HEK293 (cell line): ENCODE data around the gene FAM200C.

ENCODE experiments used
- CTCF ChIA-PET: fragments of 350-600 bp; formaldehyde crosslinking; extraction: SDS; loops from one replicate; lab custom pipeline; 2021; ENCODE audit warnings: antibody characterized with exemption; lab: Yijun Ruan, JAX
- POLR2A ChIA-PET: fragments of 300-600 bp; formaldehyde crosslinking; extraction: SDS; loops from one replicate; lab custom pipeline; 2020; ENCODE audit warnings: antibody characterized with exemption, inconsistent platforms; lab: Yijun Ruan, JAX
- H3K27ac ChIP-seq: fragments of 200-500 bp; sonication (Bioruptor generic); 2 replicates; pipeline ENCODE4 v1.5.1; 2014; ENCODE audit warnings: low read depth, low read length, control low read depth, inconsistent platforms; ENCODE audit errors: extremely low read depth
- H3K36me3 ChIP-seq, 2 experiments: fragments of 200-500 bp in 1 of 2; sonication (Bioruptor generic) in 1 of 2; 1 replicate in 1 of 2; 2 replicates in 1 of 2; pipeline ENCODE4 v1.5.1; 2014 to 2017; ENCODE audit warnings: inconsistent platforms in 2 of 2, low read length in 2 of 2; ENCODE audit not compliant: control insufficient read depth in 2 of 2, insufficient read depth in 1 of 2
- H3K4me1 ChIP-seq: fragments of 200-500 bp; sonication (Bioruptor generic); 2 replicates; pipeline ENCODE4 v1.5.1; 2014; ENCODE audit warnings: mild to moderate bottlenecking, low read length, inconsistent platforms; ENCODE audit not compliant: control insufficient read depth, insufficient read depth
- H3K4me3 ChIP-seq: 2 replicates; pipeline ENCODE4 v1.5.1; 2011; ENCODE audit warnings: low read depth, mild to moderate bottlenecking, control low read depth, low read length, moderate library complexity
- H3K9me3 ChIP-seq: fragments of 200-500 bp; sonication (Bioruptor generic); 2 replicates; pipeline ENCODE4 v1.5.1; 2014; ENCODE audit warnings: low read depth, low read length, inconsistent platforms; ENCODE audit not compliant: control insufficient read depth, insufficient read depth
- GFI1B ChIP-seq: fragments of 450-650 bp; formaldehyde crosslinking; IDR thresholded peaks from 2 replicates; pipeline ENCODE4 v1.5.1; 2016; ENCODE audit warnings: missing biosample characterization, missing genetic modification characterization
- KLF16 ChIP-seq: fragments of 450-650 bp; formaldehyde crosslinking; IDR thresholded peaks from 2 replicates; pipeline ENCODE4 v1.5.1; 2017; ENCODE audit warnings: missing biosample characterization, missing genetic modification characterization
- KLF9 ChIP-seq: fragments of 450-650 bp; formaldehyde crosslinking; IDR thresholded peaks from 2 replicates; pipeline ENCODE4 v1.5.1; 2016; ENCODE audit warnings: missing biosample characterization, missing genetic modification characterization, low read depth
- MZF1 ChIP-seq: fragments of 450-650 bp; formaldehyde crosslinking; IDR thresholded peaks from 2 replicates; pipeline ENCODE4 v1.5.1; 2017; ENCODE audit warnings: missing biosample characterization, missing genetic modification characterization, borderline replicate concordance
- PRDM1 ChIP-seq: fragments of 450-650 bp; formaldehyde crosslinking; IDR thresholded peaks from 2 replicates; pipeline ENCODE4; 2016; ENCODE audit warnings: missing biosample characterization, missing genetic modification characterization
- PRDM2 ChIP-seq: fragments of 450-650 bp; formaldehyde crosslinking; IDR thresholded peaks from 2 replicates; pipeline ENCODE4 v1.5.1; 2016; ENCODE audit warnings: missing biosample characterization, missing genetic modification characterization, borderline replicate concordance
- RBAK ChIP-seq: fragments of 450-650 bp; formaldehyde crosslinking; IDR thresholded peaks from 2 replicates; pipeline ENCODE4 v1.5.1; 2016; ENCODE audit warnings: missing biosample characterization, missing genetic modification characterization
- SP7 ChIP-seq: fragments of 450-650 bp; formaldehyde crosslinking; IDR thresholded peaks from 2 replicates; pipeline ENCODE4 v1.5.1; 2016; ENCODE audit warnings: missing biosample characterization, missing genetic modification characterization
- TCF7L2 ChIP-seq: IDR thresholded peaks from 2 replicates; pipeline ENCODE4 v1.6.1; 2011; ENCODE audit warnings: low read depth, mild to moderate bottlenecking, inconsistent platforms, low read length, moderate library complexity, borderline replicate concordance
- WT1 ChIP-seq: fragments of 450-650 bp; formaldehyde crosslinking; IDR thresholded peaks from 2 replicates; pipeline ENCODE4 v1.5.1; 2016; ENCODE audit warnings: missing biosample characterization, missing genetic modification characterization
- ZBTB49 ChIP-seq: fragments of 450-650 bp; formaldehyde crosslinking; IDR thresholded peaks from 2 replicates; pipeline ENCODE4 v1.5.1; 2016; ENCODE audit warnings: missing biosample characterization, missing genetic modification characterization, low read depth
- ZEB2 ChIP-seq: fragments of 450-650 bp; formaldehyde crosslinking; IDR thresholded peaks from 2 replicates; pipeline ENCODE4 v1.5.1; 2016; ENCODE audit warnings: missing biosample characterization, missing genetic modification characterization
- ZFP69B ChIP-seq: fragments of 450-650 bp; formaldehyde crosslinking; IDR thresholded peaks from 2 replicates; pipeline ENCODE4 v1.5.1; 2016; ENCODE audit warnings: missing biosample characterization, missing genetic modification characterization
- ZNF132 ChIP-seq: fragments of 450-650 bp; formaldehyde crosslinking; IDR thresholded peaks from 2 replicates; pipeline ENCODE4 v1.5.1; 2017; ENCODE audit warnings: missing biosample characterization, missing genetic modification characterization, borderline replicate concordance
- ZNF211 ChIP-seq: fragments of 450-650 bp; formaldehyde crosslinking; IDR thresholded peaks from 2 replicates; pipeline ENCODE4 v1.5.1; 2016; ENCODE audit warnings: low read depth, missing biosample characterization, missing genetic modification characterization
- ZNF292 ChIP-seq: fragments of 450-650 bp; formaldehyde crosslinking; IDR thresholded peaks from 2 replicates; pipeline ENCODE4 v1.5.1; 2016; ENCODE audit warnings: low read depth, missing biosample characterization, missing genetic modification characterization, borderline replicate concordance
- ZNF366 ChIP-seq: fragments of 450-650 bp; formaldehyde crosslinking; conservative IDR thresholded peaks from 2 replicates; pipeline ENCODE4 v1.5.1; 2016; ENCODE audit warnings: missing biosample characterization, missing genetic modification characterization
- ZNF391 ChIP-seq: fragments of 450-650 bp; formaldehyde crosslinking; IDR thresholded peaks from 2 replicates; pipeline ENCODE4 v1.5.1; 2016; ENCODE audit warnings: low read depth, missing biosample characterization, missing genetic modification characterization, borderline replicate concordance
- ZNF645 ChIP-seq: fragments of 450-650 bp; formaldehyde crosslinking; IDR thresholded peaks from 2 replicates; pipeline ENCODE4; 2016; ENCODE audit warnings: missing biosample characterization, missing genetic modification characterization
- ZNF658 ChIP-seq: fragments of 450-650 bp; formaldehyde crosslinking; IDR thresholded peaks from 2 replicates; pipeline ENCODE4; 2016; ENCODE audit warnings: missing biosample characterization, missing genetic modification characterization

FAM200C gene

GRCh38 chr5:160444407-160444806 lies 44.6 kb upstream of the FAM200C start (continued):
- TF ChIP-seq RBAK (tag by site-specific recombination): no peak
- TF ChIP-seq ZNF292 (tag by site-specific recombination): no peak
- no peak for TF ChIP-seq ZNF211

GRCh38 chr5:160442824-160443431 lies 43.1 kb upstream of the FAM200C start:
- Histone ChIP-seq H3K9me3 (no peaks in the 10 kb centered on the region), H3K4me1 (no peaks in the 10 kb centered on the region), H3K27ac (no peak overlapping the region), H3K36me3 (no peaks in the 10 kb centered on the region), H3K4me3 (no peak overlapping the region)
- CTCF ChIA-PET: no interaction called here
- TF ChIP-seq ZNF391 (tag by site-specific recombination) (no peak), ZFP69B (no peak)
- POLR2A ChIA-PET: no interaction called here

GRCh38 chr5:160441311-160441781 lies 41.5 kb upstream of the FAM200C start:
- no peaks in the 10 kb centered on the region for H3K36me3 ChIP-seq
- CTCF ChIA-PET: interaction anchor here (0.6 to 4.1 kb wide), 8 partner anchors 12 to 1400 kb away, joined by 3 to 29 read pairs (median 4); no protein-coding TSS in a partner anchor
- H3K27ac ChIP-seq: no peak overlapping the region
- POLR2A ChIA-PET: no interaction called here
- H3K9me3 ChIP-seq: no peaks in the 10 kb centered on the region
- TF ChIP-seq SP7 (tag by site-specific recombination): no peak
- TF ChIP-seq KLF16 (tag by site-specific recombination): no peak
- TF ChIP-seq ZNF658 (tag by site-specific recombination): no peak
- no peak for TF ChIP-seq ZEB2 (tag by site-specific recombination)
- no peaks in the 10 kb centered on the region for H3K4me1 ChIP-seq
- no peak overlapping the region for H3K4me3 ChIP-seq

GRCh38 chr5:160439205-160439600 lies 39.3 kb upstream of the FAM200C start:
- H3K4me1 ChIP-seq: no peaks in the 10 kb centered on the region; the same call in 1 of the 2 replicates
- peak overlapping the region; percentile 31 for H3K4me3 ChIP-seq
- POLR2A ChIA-PET: interaction anchor here (1.6 to 1.7 kb wide), 2 partner anchors 17 to 20 kb away, joined by 7 to 9 read pairs; partner anchors contain the start of genes PTTG1 and SLU7
- H3K27ac ChIP-seq: no peak overlapping the region
- CTCF ChIA-PET: interaction anchor here (0.6 to 4.1 kb wide), 30 partner anchors 8 to 995 kb away, joined by 3 to 56 read pairs (median 6); partner anchors contain the start of genes PTTG1 and SLU7
- H3K36me3 ChIP-seq: no peaks in the 10 kb centered on the region
- no peaks in the 10 kb centered on the region for H3K9me3 ChIP-seq
- no peak for TF ChIP-seq KLF9 (tag by site-specific recombination)
- peak; percentile 90 for TF ChIP-seq MZF1 (tag by site-specific recombination)
- no peak for TF ChIP-seq ZNF132
- no peak for TF ChIP-seq GFI1B (tag by site-specific recombination)
- no peak for TF ChIP-seq ZNF645
- TF ChIP-seq PRDM1 (tag by site-specific recombination): 0 out of 2 replicates have a peak, but pooled peaks have one; percentile 28
- no peak for TF ChIP-seq ZEB2 (tag by site-specific recombination)
- TF ChIP-seq TCF7L2: no peak
- TF ChIP-seq PRDM2 (tag by site-specific recombination): no peak
- no peak for TF ChIP-seq WT1 (tag by site-specific recombination)
- TF ChIP-seq ZBTB49 (tag by site-specific recombination): no peak
- TF ChIP-seq ZNF366: no peak
